Endothelial cell of umbilical vein (primary cell): ENCODE data around the gene HIVEP3. TPM values are rescaled to one million over a fixed set of nuclear protein-coding genes. Genes with fewer than 3 reads are reported as not detected.

Experiments used
- BruUV-seq: library from RNA; stranded (reverse); fragments of 400-500 nt; replicated peaks from 2 replicates; lab custom pipeline; 2021; lab: Mats Ljungman, UMichigan
- CTCF ChIA-PET: fragments of 300-600, 350-600 bp; sonication (Branson Sonifier 250); formaldehyde crosslinking; loops from one replicate; lab custom pipeline; 2021; ENCODE audit warnings: antibody characterized with exemption, inconsistent platforms; lab: Charles Lee
- POLR2A ChIA-PET: fragments of 300-600, 350-600 bp; sonication (Branson Sonifier 250); formaldehyde crosslinking; loops from one replicate; lab custom pipeline; 2021; ENCODE audit warnings: antibody characterized with exemption, inconsistent platforms; lab: Charles Lee
- DNase-seq: peaks from one replicate; pipeline ENCODE4 v3.0.0-alpha.2; 2011; ENCODE audit warnings: low read depth, low spot score
- FAIRE-seq: peaks from 2 replicates; lab custom pipeline; 2011; peaks lifted over from hg19 to GRCh38; lab: Jason Lieb, UNC
- H2AFZ ChIP-seq: 2 replicates; pipeline ENCODE4 v1.6.0; 2012; ENCODE audit warnings: low read depth, low read length, control low read depth, inconsistent platforms
- H3K27ac ChIP-seq: 2 replicates; pipeline ENCODE4 v1.5.1; 2011; ENCODE audit warnings: low read depth, mild to moderate bottlenecking, control low read depth, low read length, moderate library complexity; ENCODE audit not compliant: insufficient read depth
- H3K27me3 ChIP-seq, 2 experiments: 2 replicates each; pipeline versions ENCODE4 v1.6.0 to v1.6.1; 2011; ENCODE audit warnings: low read length in 2 of 2, mixed read lengths in 1 of 2; ENCODE audit not compliant: control insufficient read depth in 2 of 2, insufficient read depth in 2 of 2
- H3K36me3 ChIP-seq, 2 experiments: 2 replicates in 1 of 2; 3 replicates in 1 of 2; pipeline ENCODE4 v1.5.1; 2011; ENCODE audit warnings: low read length in 2 of 2, mild to moderate bottlenecking in 1 of 2, moderate library complexity in 1 of 2; ENCODE audit not compliant: control insufficient read depth in 2 of 2, insufficient read depth in 2 of 2; ENCODE audit errors: extremely low read depth in 1 of 2
- H3K4me1 ChIP-seq: 3 replicates; pipeline ENCODE4 v1.5.1; 2011; ENCODE audit warnings: mild to moderate bottlenecking, low read length; ENCODE audit not compliant: control insufficient read depth, insufficient read depth; ENCODE audit errors: extremely low read depth
- H3K4me2 ChIP-seq: 2 replicates; pipeline ENCODE4 v1.6.1; 2011; ENCODE audit warnings: low read length, control low read depth, mixed read lengths; ENCODE audit not compliant: insufficient read depth
- H3K4me3 ChIP-seq, 3 experiments: fragments of 200-600 bp in 1 of 3; sonication (generic), shearing (Covaris generic) in 1 of 3; replicated peaks in 1 of 3; 2 replicates each; pipeline ENCODE4 v1.5.1; 2011 to 2016; ENCODE audit warnings: control low read depth in 3 of 3, low read length in 3 of 3, mild to moderate bottlenecking in 2 of 3, inconsistent platforms in 1 of 3, low read depth in 1 of 3, moderate library complexity in 1 of 3; ENCODE audit not compliant: insufficient read depth in 1 of 3
- H3K79me2 ChIP-seq: 2 replicates; pipeline ENCODE4 v1.6.0; 2012; ENCODE audit warnings: low read length, inconsistent platforms; ENCODE audit not compliant: control insufficient read depth, insufficient read depth
- H3K9ac ChIP-seq: replicated peaks from 2 replicates; pipeline ENCODE3; 2011; ENCODE audit warnings: low read length, control low read depth; ENCODE audit not compliant: insufficient read depth; ENCODE audit errors: extremely low read depth
- H3K9me1 ChIP-seq: replicated peaks from 3 replicates; pipeline ENCODE4 v1.6.0; 2011; ENCODE audit warnings: mild to moderate bottlenecking, low read length; ENCODE audit not compliant: control insufficient read depth, insufficient read depth; ENCODE audit errors: extremely low read depth
- H3K9me3 ChIP-seq: replicated peaks from 2 replicates; pipeline ENCODE4 v1.5.1; 2012; ENCODE audit warnings: low read length, inconsistent platforms; ENCODE audit not compliant: control insufficient read depth, insufficient read depth
- H4K20me1 ChIP-seq: replicated peaks from 2 replicates; pipeline ENCODE3; 2011; ENCODE audit warnings: mild to moderate bottlenecking, low read length; ENCODE audit not compliant: control insufficient read depth, insufficient read depth; ENCODE audit errors: extremely low read depth
- EZH2 ChIP-seq: IDR thresholded peaks from 2 replicates; pipeline ENCODE4 v1.6.1; 2012; ENCODE audit warnings: borderline replicate concordance, low read depth, mild to moderate bottlenecking, moderate library complexity, low read length, inconsistent platforms; ENCODE audit not compliant: severe bottlenecking
- FOS ChIP-seq: IDR thresholded peaks from 2 replicates; pipeline ENCODE4 v1.6.1; 2011; ENCODE audit warnings: mild to moderate bottlenecking, low read length, moderate library complexity, borderline replicate concordance; ENCODE audit not compliant: insufficient read depth
- GATA2 ChIP-seq: IDR thresholded peaks from 2 replicates; pipeline ENCODE4 v1.7.0; 2011; ENCODE audit warnings: low read depth, mild to moderate bottlenecking, moderate library complexity, mixed read lengths, low read length; ENCODE audit not compliant: insufficient read length, insufficient read depth
- JUN ChIP-seq: IDR thresholded peaks from 2 replicates; pipeline ENCODE4 v1.6.1; 2011; ENCODE audit warnings: borderline replicate concordance, low read depth; ENCODE audit not compliant: insufficient read length, insufficient read depth
- MAX ChIP-seq: IDR thresholded peaks from 2 replicates; pipeline ENCODE4 v1.6.1; 2011; ENCODE audit not compliant: insufficient read depth, insufficient read length
- MYC ChIP-seq: IDR thresholded peaks from one replicate; pipeline ENCODE4 v1.6.1; 2011; ENCODE audit warnings: mild to moderate bottlenecking, low read depth, low read length
- POLR2A ChIP-seq: IDR thresholded peaks from 2 replicates; pipeline ENCODE4 v1.6.1; 2012; ENCODE audit warnings: low read depth, mild to moderate bottlenecking, control low read depth, low read length
- POLR2AphosphoS5 ChIP-seq: IDR thresholded peaks from 2 replicates; pipeline ENCODE4 v1.6.1; 2012; ENCODE audit warnings: low read depth, mild to moderate bottlenecking, control low read depth, low read length, moderate library complexity; ENCODE audit not compliant: insufficient read depth
- dilution Hi-C: fragments of 300-500 bp; cut with MboI; formaldehyde crosslinking; loops from one replicate; pipeline ENCODE4 v1.15.0; 2019; ENCODE audit warnings: low sequenced_read_pairs; ENCODE audit not compliant: extremely low pct_ligation_motif_present
- intact Hi-C: fragments of 100-400 bp; cut with micrococcal nuclease; formaldehyde crosslinking; loops from one replicate; pipeline ENCODE4 v1.10.0; 2022
- polyA plus RNA-seq, 4 experiments: library from polyadenylated mRNA; depleted of rRNA in 3 of 4; stranded (reverse) in 3 of 4; unstranded in 1 of 4; fragments of >200 nt; gene quantifications; 2 replicates each; pipeline versions ENCODE4 v1.2.1 to v1.2.3, GENCODE V29; 2011 to 2012; ENCODE audit warnings: missing spikeins in 1 of 4
- total RNA-seq: library from RNA; stranded (reverse); gene quantifications from 2 replicates; pipeline ENCODE4 v1.2.3, GENCODE V29; 2021
- TF ChIP-seq, protein P1 (sequence below), 2 donors: IDR thresholded peaks; 1 replicate in 1 of 2; 2 replicates in 1 of 2; pipeline ENCODE4 v1.5.1; 2011; ENCODE audit warnings: low read length in 2 of 2, mild to moderate bottlenecking in 2 of 2, moderate library complexity in 2 of 2, control low read depth in 1 of 2, inconsistent platforms in 1 of 2, low read depth in 1 of 2; ENCODE audit not compliant: insufficient read depth in 1 of 2; ENCODE audit errors: extremely low read depth in 1 of 2

The HIVEP3 gene
- total and polyA plus RNA-seq, 2 donors (not counting 3 experiments of a cell fraction or from before 2014, with no cell fraction given), result 3.4 to 4.0 TPM

DNA sequence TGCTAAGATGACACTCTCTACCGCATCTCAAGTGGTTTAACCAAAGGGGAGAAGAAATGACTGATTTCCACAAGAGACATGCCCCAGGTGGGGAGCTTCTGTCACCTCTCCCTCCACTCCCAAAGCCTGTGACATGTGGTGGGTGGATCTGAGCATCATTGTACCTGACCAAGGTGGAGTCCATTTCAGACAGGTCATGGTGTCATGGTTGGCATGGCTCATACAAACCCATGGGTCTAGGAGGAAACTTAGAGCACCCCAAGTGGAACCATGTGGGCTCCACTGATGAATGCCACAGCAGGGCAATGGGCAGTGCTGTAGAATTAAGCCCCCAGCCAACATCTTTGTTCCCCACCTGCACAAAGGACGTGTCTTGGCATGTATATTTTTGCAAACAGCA is 302.7 kb downstream of the HIVEP3 start:
- TF ChIP-seq MAX (no peak), MYC (no peak), GATA2 (no peak), EZH2 (no peak), FOS (no peak), JUN (no peak), POLR2A (no peak), POLR2AphosphoS5 (no peak)
- TF ChIP-seq, protein P1, sequence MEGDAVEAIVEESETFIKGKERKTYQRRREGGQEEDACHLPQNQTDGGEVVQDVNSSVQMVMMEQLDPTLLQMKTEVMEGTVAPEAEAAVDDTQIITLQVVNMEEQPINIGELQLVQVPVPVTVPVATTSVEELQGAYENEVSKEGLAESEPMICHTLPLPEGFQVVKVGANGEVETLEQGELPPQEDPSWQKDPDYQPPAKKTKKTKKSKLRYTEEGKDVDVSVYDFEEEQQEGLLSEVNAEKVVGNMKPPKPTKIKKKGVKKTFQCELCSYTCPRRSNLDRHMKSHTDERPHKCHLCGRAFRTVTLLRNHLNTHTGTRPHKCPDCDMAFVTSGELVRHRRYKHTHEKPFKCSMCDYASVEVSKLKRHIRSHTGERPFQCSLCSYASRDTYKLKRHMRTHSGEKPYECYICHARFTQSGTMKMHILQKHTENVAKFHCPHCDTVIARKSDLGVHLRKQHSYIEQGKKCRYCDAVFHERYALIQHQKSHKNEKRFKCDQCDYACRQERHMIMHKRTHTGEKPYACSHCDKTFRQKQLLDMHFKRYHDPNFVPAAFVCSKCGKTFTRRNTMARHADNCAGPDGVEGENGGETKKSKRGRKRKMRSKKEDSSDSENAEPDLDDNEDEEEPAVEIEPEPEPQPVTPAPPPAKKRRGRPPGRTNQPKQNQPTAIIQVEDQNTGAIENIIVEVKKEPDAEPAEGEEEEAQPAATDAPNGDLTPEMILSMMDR (IDR thresholded peaks at IDR 0.05; ENCODE audit: extremely low read depth in 1 of 2, insufficient read depth in 1 of 2, low read depth in 1 of 2, low read length in 2 of 2), result no peak
- peaks cover 4% of the 10 kb centered on the region for H3K4me1 ChIP-seq
- no peak overlapping the region for H3K4me2 ChIP-seq
- no peaks in the 10 kb centered on the region for H3K9me1 ChIP-seq
- no peak overlapping the region for H3K4me3 ChIP-seq
- POLR2A ChIA-PET, result no interaction called here
- H3K27ac ChIP-seq, result no peak overlapping the region
- DNase-seq, result no peak
- dilution Hi-C loops (no loop called here), intact Hi-C loops (no loop called here)
- no peak overlapping the region for H3K9ac ChIP-seq
- BruUV-seq, result no TSS peak
- no peaks in the 10 kb centered on the region for H3K79me2 ChIP-seq
- H3K9me3 ChIP-seq, result no peaks in the 10 kb centered on the region
- CTCF ChIA-PET, result no interaction called here
- no peaks in the 10 kb centered on the region for H3K27me3 ChIP-seq
- no peaks in the 10 kb centered on the region for H4K20me1 ChIP-seq
- no peak overlapping the region for H2AFZ ChIP-seq
- H3K36me3 ChIP-seq, result no peaks in the 10 kb centered on the region
- FAIRE-seq, result no peak
